ENCODE results near the gene LMX1A. TPM values are rescaled to one million over a fixed set of nuclear protein-coding genes. Genes with fewer than 3 reads are reported as not detected.

The LMX1A gene
- total RNA-seq, 4 donors from 2014 or later = 0.29 to 0.33 TPM; not detected in 2

- no peak for TF ChIP-seq CTCF (IDR thresholded peaks at IDR 0.05)
- TF ChIP-seq POLR2A (IDR thresholded peaks at IDR 0.05) = no peak
- Histone ChIP-seq H3K4me1 (peaks cover 16 to 31% of the 10 kb centered on the region in 2 donors), H3K9me3 (no peaks in the 10 kb centered on the region), H3K4me3 (replicated peaks in 1 of 3) (no peak overlapping the region), H3K36me3 (no peaks in the 10 kb centered on the region), H3K27ac (no peak overlapping the region), H3K27me3 (peaks cover 47% of the 10 kb centered on the region)
- no peak for DNase-seq
- intact Hi-C loops (cut with DNase I) = no loop called here
- 13 to 21% methylated on average over 20 of the region's 20 CpGs for WGBS, 2 donors
These were observed 4.6 kb downstream of the LMX1A start for GRCh38 chr1:165351863-165352441.

- Histone ChIP-seq H3K27me3 (peaks cover 43% of the 10 kb centered on the region), H3K27ac (no peak overlapping the region), H3K4me1 (peaks cover 10 to 20% of the 10 kb centered on the region in 2 donors), H3K4me3 (replicated peaks in 1 of 3) (no peak overlapping the region), H3K36me3 (no peaks in the 10 kb centered on the region), H3K9me3 (no peaks in the 10 kb centered on the region)
- TF ChIP-seq POLR2A (IDR thresholded peaks at IDR 0.05) (no peak), CTCF (IDR thresholded peaks at IDR 0.05) (no peak)
- WGBS, 2 donors = 8 to 21% methylated on average over 3 of the region's 3 CpGs
- DNase-seq = no peak
- intact Hi-C loops (cut with DNase I) = no loop called here
These were observed 5.7 kb downstream of the LMX1A start for GRCh38 chr1:165350840-165351239.

GRCh38 chr1:165345502-165345901 is 11.0 kb downstream of the LMX1A start:
- no peak overlapping the region for H3K4me3 ChIP-seq (replicated peaks in 1 of 3)
- no peaks in the 10 kb centered on the region for H3K36me3 ChIP-seq
- intact Hi-C loops (cut with DNase I) = no loop called here
- no peak overlapping the region for H3K27ac ChIP-seq
- no peaks in the 10 kb centered on the region for H3K4me1 ChIP-seq
- 58 to 62% methylated on average over 7 of the region's 7 CpGs for WGBS, 2 donors
- no peaks in the 10 kb centered on the region for H3K9me3 ChIP-seq
- H3K27me3 ChIP-seq = peaks cover 7% of the 10 kb centered on the region
- no peak for TF ChIP-seq POLR2A (IDR thresholded peaks at IDR 0.05)
- no peak for DNase-seq

- DNase-seq = no peak
- no peak overlapping the region for H3K4me3 ChIP-seq (replicated peaks in 1 of 3)
- no peaks in the 10 kb centered on the region for H3K36me3 ChIP-seq
- no peak overlapping the region for H3K27ac ChIP-seq
- TF ChIP-seq POLR2A (IDR thresholded peaks at IDR 0.05) = no peak
- no peak for TF ChIP-seq CTCF (IDR thresholded peaks at IDR 0.05)
- intact Hi-C loops (cut with DNase I) = no loop called here
- H3K9me3 ChIP-seq = no peaks in the 10 kb centered on the region
- no peaks in the 10 kb centered on the region for H3K4me1 ChIP-seq
- WGBS, 2 donors = 28 to 39% methylated on average over 3 of the region's 3 CpGs
- H3K27me3 ChIP-seq = peaks cover 7% of the 10 kb centered on the region
These were observed 11.8 kb downstream of the LMX1A start for GRCh38 chr1:165344736-165345135.

- TF ChIP-seq CTCF (IDR thresholded peaks at IDR 0.05) = no peak
- no peak for TF ChIP-seq POLR2A (IDR thresholded peaks at IDR 0.05)
- Histone ChIP-seq H3K27ac (no peak overlapping the region), H3K4me1 (no peaks in the 10 kb centered on the region), H3K36me3 (no peaks in the 10 kb centered on the region), H3K9me3 (no peaks in the 10 kb centered on the region), H3K27me3 (peaks cover 7% of the 10 kb centered on the region), H3K4me3 (replicated peaks in 1 of 3) (no peak overlapping the region)
- 29 to 37% methylated on average over 2 of the region's 2 CpGs for WGBS, 2 donors
- DNase-seq = no peak
- intact Hi-C loops (cut with DNase I) = no loop called here
These were observed 12.3 kb downstream of the LMX1A start for GRCh38 chr1:165344198-165344597.
